Smooth muscle cell (in vitro differentiated cells): ENCODE results near the gene LTBP4. TPM values are rescaled to one million over a fixed set of nuclear protein-coding genes. Genes with fewer than 3 reads are reported as not detected.

Source experiments
- DNase-seq: peaks from one replicate; lab custom pipeline; 2025; ENCODE audit not compliant: unreplicated experiment; lab: John Stamatoyannopoulos, UW
- H2AFZ ChIP-seq: fragments of 200-600 bp; sonication (generic); 2 replicates; pipeline ENCODE4 v1.6.0; 2016; ENCODE audit warnings: antibody characterized with exemption, low read depth, mild to moderate bottlenecking
- H3F3A ChIP-seq: fragments of 200-600 bp; sonication (generic); 2 replicates; pipeline ENCODE4 v1.6.0; 2017; ENCODE audit warnings: antibody characterized with exemption, low read depth
- H3K27ac ChIP-seq: fragments of 200-600 bp; sonication (generic); 2 replicates; pipeline ENCODE4 v1.5.1; 2016; ENCODE audit warnings: low read depth, mild to moderate bottlenecking
- H3K27me3 ChIP-seq: fragments of 200-600 bp; sonication (generic); 2 replicates; pipeline ENCODE4 v1.6.1; 2016; ENCODE audit warnings: low read depth, mild to moderate bottlenecking
- H3K36me3 ChIP-seq: fragments of 200-600 bp; sonication (generic); 2 replicates; pipeline ENCODE4 v1.5.1; 2016; ENCODE audit warnings: low read depth
- H3K4me1 ChIP-seq: fragments of 200-600 bp; sonication (generic); 2 replicates; pipeline ENCODE4 v1.5.1; 2016; ENCODE audit warnings: low read depth
- H3K4me2 ChIP-seq: fragments of 200-600 bp; sonication (generic); 2 replicates; pipeline ENCODE4 v1.6.0; 2016; ENCODE audit warnings: mild to moderate bottlenecking
- H3K4me3 ChIP-seq: fragments of 200-600 bp; sonication (generic); 2 replicates; pipeline ENCODE4 v1.5.1; 2016; ENCODE audit warnings: mild to moderate bottlenecking
- H3K79me2 ChIP-seq: fragments of 200-600 bp; sonication (generic); 2 replicates; pipeline ENCODE4 v1.6.0; 2016; ENCODE audit warnings: low read depth, mild to moderate bottlenecking
- H3K9ac ChIP-seq: fragments of 200-600 bp; sonication (generic); 2 replicates; pipeline ENCODE4 v1.6.0; 2016; ENCODE audit warnings: low read depth
- H3K9me3 ChIP-seq: fragments of 200-600 bp; sonication (generic); replicated peaks from 2 replicates; pipeline ENCODE4 v1.5.1; 2016; ENCODE audit warnings: low read depth
- H4K20me1 ChIP-seq: fragments of 200-600 bp; sonication (generic); 2 replicates; pipeline ENCODE4 v1.6.0; 2016; ENCODE audit warnings: low read depth
- CTCF ChIP-seq: fragments of 200-600 bp; sonication (generic); IDR thresholded peaks from 2 replicates; pipeline ENCODE4 v1.5.1; 2017; ENCODE audit warnings: borderline replicate concordance, mild to moderate bottlenecking, antibody characterized with exemption; ENCODE audit not compliant: insufficient read depth, poor library complexity, severe bottlenecking
- WGBS: methylation state at CpG from one replicate; pipeline ENCODE4 v1.1.7; 2016; ENCODE audit warnings: low lambda C conversion rate; 5-methylcytosine and 5-hydroxymethylcytosine counted together
- polyA plus RNA-seq: library from polyadenylated mRNA; unstranded; fragments of >200 nt; fragmentation: Nextera tagmentation; extraction: Ambion mirVana; gene quantifications from 2 replicates; pipeline ENCODE4 v1.2.1, GENCODE V29; 2016
- total RNA-seq: library from RNA; depleted of rRNA; stranded (reverse); fragments of >200 nt; gene quantifications from 2 replicates; pipeline ENCODE4 v1.2.3, GENCODE V29; 2014

The LTBP4 gene
- total and polyA plus RNA-seq, 2 experiments from 2014 or later: 38.5 to 188 TPM

GRCh38 chr19:40594657-40595091 is 6.5 kb upstream of the LTBP4 start:
- Histone ChIP-seq H2AFZ (no peak overlapping the region), H3F3A (peaks cover 8% of the 10 kb centered on the region), H3K79me2 (no peaks in the 10 kb centered on the region), H3K27me3 (peaks cover 3% of the 10 kb centered on the region), H3K9ac (no peak overlapping the region), H3K4me1 (peaks cover 5% of the 10 kb centered on the region), H3K9me3 (no peaks in the 10 kb centered on the region), H3K36me3 (no peaks in the 10 kb centered on the region), H3K27ac (no peak overlapping the region), H3K4me3 (no peak overlapping the region), H3K4me2 (peak overlapping the region; percentile 61), H4K20me1 (peaks cover 4% of the 10 kb centered on the region)
- WGBS: 46% methylated on average over 13 of the region's 13 CpGs
- no peak for TF ChIP-seq CTCF
- DNase-seq: no peak

DNA sequence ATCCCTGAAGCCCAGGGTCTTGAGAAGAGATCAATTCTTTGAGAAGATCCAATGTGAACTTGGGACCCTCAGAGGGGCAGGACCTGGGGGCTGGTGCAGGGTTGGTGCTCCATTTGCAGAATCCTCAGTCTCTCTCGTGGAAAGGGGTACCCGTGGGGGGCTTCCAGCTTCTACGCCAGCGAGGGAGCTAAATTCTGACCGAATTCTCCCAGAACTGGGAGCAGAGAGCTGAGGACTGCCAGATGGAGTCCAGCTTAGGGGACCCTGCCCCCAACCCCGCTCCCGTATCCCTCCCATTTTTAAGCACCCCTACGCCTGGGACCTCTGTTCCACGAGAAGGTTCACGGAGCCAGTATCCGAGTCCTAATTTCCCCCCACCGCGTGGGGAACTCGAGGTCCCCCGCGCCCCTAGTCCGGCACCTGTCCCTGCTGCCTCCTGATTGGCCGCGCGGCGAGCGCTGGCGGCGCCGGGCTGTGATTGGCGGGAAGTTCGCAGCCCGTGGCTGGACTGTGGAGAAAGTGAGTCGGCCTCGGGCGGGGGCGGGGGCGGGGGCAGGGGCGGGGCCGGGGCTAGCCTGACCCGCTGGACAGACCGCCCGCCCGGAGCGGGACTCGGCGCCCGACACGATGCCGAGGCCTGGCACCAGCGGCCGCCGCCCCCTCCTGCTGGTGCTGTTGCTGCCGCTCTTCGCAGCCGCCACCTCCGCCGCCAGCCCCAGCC is 4.4 kb upstream of the LTBP4 start:
- Histone ChIP-seq H4K20me1 (peaks cover 4% of the 10 kb centered on the region), H2AFZ (peak overlapping the region; percentile 69), H3K27ac (no peak overlapping the region), H3K4me3 (peak overlapping the region; percentile 47), H3K4me2 (peak overlapping the region; percentile 89), H3K9ac (no peak overlapping the region), H3K36me3 (no peaks in the 10 kb centered on the region), H3K27me3 (peaks cover 3% of the 10 kb centered on the region), H3F3A (peaks cover 8% of the 10 kb centered on the region), H3K79me2 (no peaks in the 10 kb centered on the region), H3K4me1 (peaks cover 20% of the 10 kb centered on the region), H3K9me3 (no peaks in the 10 kb centered on the region)
- 12% methylated on average over 53 of the region's 53 CpGs for WGBS
- DNase-seq: peak; percentile 26
- no peak for TF ChIP-seq CTCF

GRCh38 chr19:40597329-40597838 is 3.8 kb upstream of the LTBP4 start:
- DNase-seq: no peak
- Histone ChIP-seq H3K79me2 (no peaks in the 10 kb centered on the region), H4K20me1 (peaks cover 4% of the 10 kb centered on the region), H3K27ac (no peak overlapping the region), H3K27me3 (peaks cover 3% of the 10 kb centered on the region), H3K9me3 (no peaks in the 10 kb centered on the region), H3F3A (peaks cover 8% of the 10 kb centered on the region), H2AFZ (peak overlapping the region; percentile 69), H3K4me1 (peaks cover 24% of the 10 kb centered on the region), H3K36me3 (no peaks in the 10 kb centered on the region), H3K9ac (no peak overlapping the region), H3K4me3 (peak overlapping the region; percentile 47), H3K4me2 (peak overlapping the region; percentile 89)
- TF ChIP-seq CTCF: no peak
- WGBS: 14% methylated on average over 18 of the region's 18 CpGs
